Measurements from ENCODE around the gene ITPRIPL2.

GRCh38 chr16:19098173-19098572, 15.6 kb upstream of the ITPRIPL2 start:
- no peak for TF ChIP-seq CTCF (optimal IDR thresholded peaks at IDR 0.05 in 1 of 3, IDR thresholded peaks at IDR 0.05 in 1 of 3, conservative IDR thresholded peaks at IDR 0.05 in 1 of 3; ENCODE audit: extremely low read depth in 1 of 3, insufficient read depth in 2 of 3, low read length in 3 of 3)
- TF ChIP-seq EZH2 (IDR thresholded peaks at IDR 0.05; ENCODE audit: low read length): no peak
